Ovary (tissue), 3 donors: ENCODE measurements around the gene UXS1.

Experiments used
- CTCF ChIP-seq, 3 donors: fragments of 450-650 bp in 2 of 3; fragments of 200-600 bp in 1 of 3; IDR thresholded peaks; one replicate each; pipeline versions ENCODE4 v1.5.1 to v1.8.0; 2016 to 2022; ENCODE audit warnings: antibody characterized with exemption in 3 of 3, mild to moderate bottlenecking in 1 of 3
- EP300 ChIP-seq: sonication (generic); formaldehyde crosslinking; IDR thresholded peaks from one replicate; pipeline ENCODE4 v1.6.1; 2017; ENCODE audit warnings: antibody characterized with exemption
- donor health status: DM: no; HTN: no; CAD: no.

GRCh38 chr2:106108791-106109190 lies 85.3 kb downstream of the UXS1 start:
- TF ChIP-seq CTCF (IDR thresholded peaks at IDR 0.05): no peak
- no peak for TF ChIP-seq EP300
